Panc1 (cell line): ENCODE measurements around the gene NOS2. TPM values are rescaled to one million over a fixed set of nuclear protein-coding genes. Genes with fewer than 3 reads are reported as not detected.

Experiments used
- ATAC-seq: fragments of 200-7000 bp; cut with Tn5 transposase; 2 replicates; pipeline ENCODE4 v1.9.1; 2020; ENCODE audit warnings: mild to moderate bottlenecking, moderate library complexity
- BruUV-seq: library from RNA; stranded (reverse); fragments of 400-500 nt; replicated peaks from 2 replicates; lab custom pipeline; 2021; lab: Mats Ljungman, UMichigan
- CTCF ChIA-PET: fragments of 300-600 bp; sonication (Branson Sonifier 250); formaldehyde crosslinking; loops from one replicate; lab custom pipeline; 2022; ENCODE audit warnings: antibody characterized with exemption; lab: Charles Lee
- POLR2A ChIA-PET: fragments of 300-600 bp; sonication (Branson Sonifier 250); formaldehyde crosslinking; loops from one replicate; lab custom pipeline; 2022; ENCODE audit warnings: antibody characterized with exemption; lab: Charles Lee
- DNase-seq: peaks from one replicate; pipeline ENCODE4 v3.0.0-alpha.2; 2010; ENCODE audit warnings: low read depth, low spot score
- H3K27ac ChIP-seq: 2 replicates; pipeline ENCODE4 v1.5.1; 2011; ENCODE audit warnings: mild to moderate bottlenecking, low read length, inconsistent platforms
- H3K27me3 ChIP-seq: fragments of 200-500 bp; sonication (Bioruptor generic); 2 replicates; pipeline ENCODE4 v1.6.0; 2014; ENCODE audit warnings: low read length, inconsistent platforms; ENCODE audit not compliant: control insufficient read depth, insufficient read depth
- H3K36me3 ChIP-seq: fragments of 200-500 bp; sonication (Bioruptor generic); 2 replicates; pipeline ENCODE4 v1.5.1; 2014; ENCODE audit warnings: inconsistent platforms, mild to moderate bottlenecking, low read length, moderate library complexity; ENCODE audit not compliant: control insufficient read depth, insufficient read depth
- H3K4me1 ChIP-seq: 2 replicates; pipeline ENCODE4 v1.5.1; 2011; ENCODE audit warnings: inconsistent platforms, mild to moderate bottlenecking, low read length, moderate library complexity; ENCODE audit not compliant: control insufficient read depth, insufficient read depth
- H3K4me3 ChIP-seq, 2 experiments: 2 replicates each; pipeline ENCODE4 v1.5.1; 2011 to 2012; ENCODE audit warnings: low read depth in 2 of 2, low read length in 2 of 2, mild to moderate bottlenecking in 2 of 2, inconsistent platforms in 1 of 2, moderate library complexity in 1 of 2
- H3K9me3 ChIP-seq: fragments of 200-500 bp; sonication (Bioruptor generic); 2 replicates; pipeline ENCODE4 v1.5.1; 2014; ENCODE audit warnings: low read depth, mild to moderate bottlenecking, inconsistent platforms, low read length, moderate library complexity; ENCODE audit not compliant: control insufficient read depth, insufficient read depth
- POLR2AphosphoS5 ChIP-seq: IDR thresholded peaks from 2 replicates; pipeline ENCODE4 v1.6.1; 2012; ENCODE audit warnings: mild to moderate bottlenecking, low read depth, low read length, moderate library complexity
- SIN3A ChIP-seq: IDR thresholded peaks from 2 replicates; pipeline ENCODE4 v1.6.1; 2012; ENCODE audit warnings: low read depth, mild to moderate bottlenecking, low read length, moderate library complexity, borderline replicate concordance; ENCODE audit not compliant: insufficient read depth
- TCF7L2 ChIP-seq: IDR thresholded peaks from 2 replicates; pipeline ENCODE4 v1.6.1; 2011; ENCODE audit warnings: mild to moderate bottlenecking, low read depth, low read length, inconsistent platforms
- in situ Hi-C: cut with HindIII; loops from 2 replicates; pipeline ENCODE4 v1.10.0; 2016; ENCODE audit warnings: low sequenced_read_pairs, low pct_unique_long_range_greater_than_20kb
- intact Hi-C: fragments of 100-400 bp; cut with micrococcal nuclease; formaldehyde crosslinking; loops from one replicate; pipeline ENCODE4 v1.10.0; 2022; ENCODE audit not compliant: unreplicated experiment
- total RNA-seq: library from RNA; stranded (reverse); gene quantifications from one replicate; pipeline ENCODE4 v1.2.1, GENCODE V29; 2021; ENCODE audit not compliant: unreplicated experiment
- TF ChIP-seq, protein P1 (sequence below), 2 experiments: IDR thresholded peaks; 2 replicates each; pipeline ENCODE4 v1.6.1; 2011 to 2012; ENCODE audit warnings: low read depth in 2 of 2, control low read depth in 1 of 2, low read length in 1 of 2, mild to moderate bottlenecking in 1 of 2, moderate library complexity in 1 of 2; ENCODE audit not compliant: insufficient read depth in 1 of 2
- TF ChIP-seq, protein P2 (sequence below): fragments of 450-650 bp; IDR thresholded peaks from 2 replicates; pipeline ENCODE4 v1.5.1; 2017; ENCODE audit warnings: mild to moderate bottlenecking

Gene NOS2
- total RNA-seq, 1 experiment from 2014 or later: 0.08 TPM

DNA sequence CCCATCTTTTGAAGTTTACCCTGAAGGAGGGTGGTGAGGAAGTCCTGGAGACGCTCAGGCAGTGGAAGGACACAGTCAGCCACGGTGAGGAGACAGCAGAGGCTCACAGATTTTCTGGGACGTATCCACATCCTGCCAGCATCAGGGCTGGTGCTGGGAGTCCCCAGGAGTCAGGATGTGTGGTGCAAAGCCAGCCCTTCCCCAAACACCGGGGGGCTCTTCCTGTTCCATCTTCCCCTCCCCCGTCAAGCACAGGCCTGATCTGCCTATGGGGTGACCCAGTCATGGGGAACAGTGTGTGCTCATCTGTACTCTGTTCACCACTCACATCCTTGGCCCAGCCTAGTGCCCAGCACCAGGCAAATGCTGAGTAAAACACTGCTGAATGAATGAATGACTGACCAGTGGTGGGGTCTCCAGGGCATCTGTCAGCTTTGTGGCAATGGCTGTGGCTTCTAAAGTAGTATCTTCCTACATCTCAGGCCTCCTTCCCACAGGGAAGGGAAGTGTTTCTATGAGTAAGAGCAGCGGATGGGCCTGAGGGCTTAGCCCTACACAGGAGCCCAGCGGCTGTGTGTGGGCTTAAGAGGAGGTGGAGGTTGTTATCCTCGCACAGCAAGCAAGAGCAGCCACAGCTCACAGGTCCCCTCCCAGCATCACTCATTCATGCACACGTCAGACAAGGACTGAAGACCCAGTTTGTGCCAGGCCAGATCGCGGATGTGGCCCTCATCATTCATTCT, 23.3 kb downstream of the NOS2 start:
- H3K4me3 ChIP-seq: no peak overlapping the region
- CTCF ChIA-PET: no interaction called here
- H3K36me3 ChIP-seq: no peaks in the 10 kb centered on the region
- TF ChIP-seq SIN3A (no peak), TCF7L2 (no peak), POLR2AphosphoS5 (no peak)
- TF ChIP-seq, protein P1, sequence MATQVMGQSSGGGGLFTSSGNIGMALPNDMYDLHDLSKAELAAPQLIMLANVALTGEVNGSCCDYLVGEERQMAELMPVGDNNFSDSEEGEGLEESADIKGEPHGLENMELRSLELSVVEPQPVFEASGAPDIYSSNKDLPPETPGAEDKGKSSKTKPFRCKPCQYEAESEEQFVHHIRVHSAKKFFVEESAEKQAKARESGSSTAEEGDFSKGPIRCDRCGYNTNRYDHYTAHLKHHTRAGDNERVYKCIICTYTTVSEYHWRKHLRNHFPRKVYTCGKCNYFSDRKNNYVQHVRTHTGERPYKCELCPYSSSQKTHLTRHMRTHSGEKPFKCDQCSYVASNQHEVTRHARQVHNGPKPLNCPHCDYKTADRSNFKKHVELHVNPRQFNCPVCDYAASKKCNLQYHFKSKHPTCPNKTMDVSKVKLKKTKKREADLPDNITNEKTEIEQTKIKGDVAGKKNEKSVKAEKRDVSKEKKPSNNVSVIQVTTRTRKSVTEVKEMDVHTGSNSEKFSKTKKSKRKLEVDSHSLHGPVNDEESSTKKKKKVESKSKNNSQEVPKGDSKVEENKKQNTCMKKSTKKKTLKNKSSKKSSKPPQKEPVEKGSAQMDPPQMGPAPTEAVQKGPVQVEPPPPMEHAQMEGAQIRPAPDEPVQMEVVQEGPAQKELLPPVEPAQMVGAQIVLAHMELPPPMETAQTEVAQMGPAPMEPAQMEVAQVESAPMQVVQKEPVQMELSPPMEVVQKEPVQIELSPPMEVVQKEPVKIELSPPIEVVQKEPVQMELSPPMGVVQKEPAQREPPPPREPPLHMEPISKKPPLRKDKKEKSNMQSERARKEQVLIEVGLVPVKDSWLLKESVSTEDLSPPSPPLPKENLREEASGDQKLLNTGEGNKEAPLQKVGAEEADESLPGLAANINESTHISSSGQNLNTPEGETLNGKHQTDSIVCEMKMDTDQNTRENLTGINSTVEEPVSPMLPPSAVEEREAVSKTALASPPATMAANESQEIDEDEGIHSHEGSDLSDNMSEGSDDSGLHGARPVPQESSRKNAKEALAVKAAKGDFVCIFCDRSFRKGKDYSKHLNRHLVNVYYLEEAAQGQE (IDR thresholded peaks at IDR 0.05; ENCODE audit: insufficient read depth in 1 of 2, low read depth in 2 of 2, low read length in 1 of 2): no peak
- TF ChIP-seq, protein P2, sequence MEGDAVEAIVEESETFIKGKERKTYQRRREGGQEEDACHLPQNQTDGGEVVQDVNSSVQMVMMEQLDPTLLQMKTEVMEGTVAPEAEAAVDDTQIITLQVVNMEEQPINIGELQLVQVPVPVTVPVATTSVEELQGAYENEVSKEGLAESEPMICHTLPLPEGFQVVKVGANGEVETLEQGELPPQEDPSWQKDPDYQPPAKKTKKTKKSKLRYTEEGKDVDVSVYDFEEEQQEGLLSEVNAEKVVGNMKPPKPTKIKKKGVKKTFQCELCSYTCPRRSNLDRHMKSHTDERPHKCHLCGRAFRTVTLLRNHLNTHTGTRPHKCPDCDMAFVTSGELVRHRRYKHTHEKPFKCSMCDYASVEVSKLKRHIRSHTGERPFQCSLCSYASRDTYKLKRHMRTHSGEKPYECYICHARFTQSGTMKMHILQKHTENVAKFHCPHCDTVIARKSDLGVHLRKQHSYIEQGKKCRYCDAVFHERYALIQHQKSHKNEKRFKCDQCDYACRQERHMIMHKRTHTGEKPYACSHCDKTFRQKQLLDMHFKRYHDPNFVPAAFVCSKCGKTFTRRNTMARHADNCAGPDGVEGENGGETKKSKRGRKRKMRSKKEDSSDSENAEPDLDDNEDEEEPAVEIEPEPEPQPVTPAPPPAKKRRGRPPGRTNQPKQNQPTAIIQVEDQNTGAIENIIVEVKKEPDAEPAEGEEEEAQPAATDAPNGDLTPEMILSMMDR: no peak
- H3K27ac ChIP-seq: no peak overlapping the region
- in situ Hi-C loops (no loop called here), intact Hi-C loops (no loop called here)
- BruUV-seq: no TSS peak
- no peaks in the 10 kb centered on the region for H3K4me1 ChIP-seq
- DNase-seq: no peak
- H3K9me3 ChIP-seq: no peaks in the 10 kb centered on the region
- ATAC-seq: no peak
- no peaks in the 10 kb centered on the region for H3K27me3 ChIP-seq
- POLR2A ChIA-PET: no interaction called here

DNA sequence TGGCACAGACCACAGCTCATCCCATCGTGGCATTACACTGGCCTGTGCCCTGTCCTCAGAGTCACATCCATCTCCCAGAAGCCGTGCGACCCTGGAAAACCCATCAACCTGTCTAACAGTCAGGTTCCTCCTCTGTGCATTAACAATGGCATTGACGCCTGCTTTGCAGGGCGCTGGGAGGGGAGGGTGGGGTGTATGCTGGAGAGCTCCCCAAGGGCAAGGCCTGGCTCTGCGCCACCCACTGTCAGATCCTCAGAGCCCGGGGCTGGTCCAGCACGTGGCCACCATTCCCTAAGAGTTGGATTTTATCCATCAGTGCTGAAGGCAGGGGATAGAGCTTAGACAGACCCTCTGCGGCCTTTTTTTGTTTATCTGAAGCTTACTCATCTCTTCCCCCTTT, 28.7 kb downstream of the NOS2 start:
- H3K4me1 ChIP-seq: no peaks in the 10 kb centered on the region
- H3K27me3 ChIP-seq: no peaks in the 10 kb centered on the region
- no peak overlapping the region for H3K4me3 ChIP-seq
- H3K27ac ChIP-seq: no peak overlapping the region
- ChIA-PET CTCF (no interaction called here), POLR2A (no interaction called here)
- H3K36me3 ChIP-seq: no peaks in the 10 kb centered on the region
- in situ Hi-C loops: no loop called here
- DNase-seq (no peak), ATAC-seq (no peak)
- BruUV-seq: no TSS peak
- H3K9me3 ChIP-seq: no peaks in the 10 kb centered on the region
- TF ChIP-seq, protein P1 (IDR thresholded peaks at IDR 0.05; ENCODE audit: insufficient read depth in 1 of 2, low read depth in 2 of 2, low read length in 1 of 2): no peak
- no peak for TF ChIP-seq TCF7L2
- no peak for TF ChIP-seq SIN3A
- no peak for TF ChIP-seq POLR2AphosphoS5
- TF ChIP-seq, protein P2: no peak
- intact Hi-C loops: no loop called here
